Measurements from ENCODE around the gene RHOB. TPM values are rescaled to one million over a fixed set of nuclear protein-coding genes. Genes with fewer than 3 reads are reported as not detected.
"Not testable (repeated sequence)": the region's sequence is repeated elsewhere in the genome, so short reads cannot be mapped to it uniquely, and the experiment has no call there.

The RHOB gene
- total RNA-seq, 2 experiments from 2014 or later = 7.5 TPM

DNA sequence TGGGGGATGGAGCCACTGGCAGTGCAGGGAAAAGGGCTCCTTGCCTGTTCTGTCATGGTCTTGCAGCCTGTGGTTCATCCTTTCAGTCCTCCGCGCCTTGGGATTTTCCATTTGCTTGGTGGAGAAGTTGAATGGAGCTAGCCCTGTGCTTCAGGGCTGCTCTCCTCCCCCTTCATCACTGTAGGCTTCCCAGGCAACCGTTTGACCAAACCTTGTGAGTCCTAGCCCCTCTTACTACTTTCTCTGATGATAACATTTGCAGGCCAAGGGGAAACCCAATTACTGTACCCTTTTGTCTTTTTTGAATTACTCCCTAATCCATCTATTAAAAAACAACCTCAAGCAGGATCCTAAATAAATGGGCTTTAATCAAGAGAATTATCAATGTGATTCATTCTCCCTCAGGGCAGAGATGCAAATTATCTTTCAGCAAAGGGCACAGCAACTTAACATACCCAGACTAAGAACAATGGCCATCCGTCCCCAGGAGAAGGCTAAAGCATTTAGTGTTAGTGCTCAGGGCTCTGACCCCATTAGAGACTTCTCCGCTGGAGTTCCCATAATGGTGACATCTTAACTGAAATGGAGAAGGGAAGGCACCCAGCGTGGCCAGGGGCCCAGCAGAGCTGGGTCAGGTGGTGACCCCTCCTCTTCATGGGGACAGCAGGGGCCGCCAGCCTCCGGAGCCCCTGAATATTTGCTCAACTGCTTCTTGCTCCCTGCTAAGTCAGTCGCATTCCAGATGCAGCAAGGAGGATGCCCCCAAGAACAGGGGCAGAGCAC is 40.7 kb downstream of the RHOB start:
- POLR2A ChIA-PET = no interaction called here
- CTCF ChIA-PET = no interaction called here
- H3K4me1 Mint-ChIP-seq = no peaks in the 10 kb centered on the region
- no peaks in the 10 kb centered on the region for H3K27me3 Mint-ChIP-seq
- no peak overlapping the region for H3K27ac Mint-ChIP-seq
- intact Hi-C loops (cut with DNase I, micrococcal nuclease) = no loop called here
- H3K4me3 Mint-ChIP-seq = no peak overlapping the region
- ATAC-seq (no peak), DNase-seq (no peak)
- no peaks in the 10 kb centered on the region for H3K36me3 Mint-ChIP-seq (ENCODE audit: low read depth)
- no peaks in the 10 kb centered on the region for H3K9me3 Mint-ChIP-seq (ENCODE audit: low read depth)

- H3K9me3 Mint-ChIP-seq (ENCODE audit: low read depth) = no peaks in the 10 kb centered on the region
- intact Hi-C loops (cut with DNase I, micrococcal nuclease) = no loop called here
- no peaks in the 10 kb centered on the region for H3K4me1 Mint-ChIP-seq
- no peaks in the 10 kb centered on the region for H3K36me3 Mint-ChIP-seq (ENCODE audit: low read depth)
- no peak overlapping the region for H3K4me3 Mint-ChIP-seq
- CTCF ChIA-PET = no interaction called here
- no peak overlapping the region for H3K27ac Mint-ChIP-seq
- ATAC-seq = no peak
- POLR2A ChIA-PET = no interaction called here
- no peak for DNase-seq
- no peaks in the 10 kb centered on the region for H3K27me3 Mint-ChIP-seq
Measured at GRCh38 chr2:20488201-20488641, 41.3 kb downstream of the RHOB start.

GRCh38 chr2:20488782-20489181 is 41.9 kb downstream of the RHOB start:
- Mint-ChIP-seq H3K27me3 (no peaks in the 10 kb centered on the region), H3K4me3 (no peak overlapping the region), H3K9me3 (ENCODE audit: low read depth) (no peaks in the 10 kb centered on the region), H3K4me1 (no peaks in the 10 kb centered on the region), H3K36me3 (ENCODE audit: low read depth) (no peaks in the 10 kb centered on the region), H3K27ac (no peak overlapping the region)
- no peak for ATAC-seq
- no peak for DNase-seq
- intact Hi-C loops (cut with DNase I, micrococcal nuclease) = no loop called here
- ChIA-PET CTCF (no interaction called here), POLR2A (no interaction called here)

- no peaks in the 10 kb centered on the region for H3K36me3 Mint-ChIP-seq (ENCODE audit: low read depth)
- ChIA-PET POLR2A (no interaction called here), CTCF (no interaction called here)
- H3K27ac Mint-ChIP-seq = no peak overlapping the region
- intact Hi-C loops (cut with DNase I, micrococcal nuclease) = no loop called here
- DNase-seq = no peak
- no peaks in the 10 kb centered on the region for H3K27me3 Mint-ChIP-seq
- ATAC-seq = no peak
- no peak overlapping the region for H3K4me3 Mint-ChIP-seq
- H3K4me1 Mint-ChIP-seq = no peaks in the 10 kb centered on the region
- no peaks in the 10 kb centered on the region for H3K9me3 Mint-ChIP-seq (ENCODE audit: low read depth)
Measured at GRCh38 chr2:20490300-20491181, 43.7 kb downstream of the RHOB start.

GRCh38 chr2:20491739-20492531 is 45.1 kb downstream of the RHOB start:
- Mint-ChIP-seq H3K36me3 (ENCODE audit: low read depth) (no peaks in the 10 kb centered on the region), H3K27ac (no peak overlapping the region)
- ATAC-seq = no peak

DNA sequence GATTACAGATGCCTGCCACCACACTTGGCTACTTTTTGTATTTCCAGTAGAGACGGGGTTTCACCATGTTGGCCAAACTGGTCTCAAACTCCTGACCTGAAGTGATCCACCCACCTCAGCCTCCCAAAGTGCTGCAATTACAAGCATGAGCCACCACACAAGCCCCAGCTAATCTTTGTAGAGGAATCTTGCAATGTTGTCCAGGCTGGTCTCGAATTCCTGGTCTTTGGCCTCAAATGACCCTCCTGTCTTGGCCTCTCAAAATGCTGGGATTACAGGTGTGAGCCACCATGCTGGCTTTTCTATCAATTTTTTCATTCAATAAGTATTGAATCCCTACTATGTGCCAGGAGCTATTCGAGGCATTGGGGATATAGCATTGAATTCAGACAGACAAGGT is 46.2 kb downstream of the RHOB start:
- POLR2A ChIA-PET; intact Hi-C loops (cut with DNase I, micrococcal nuclease); DNase-seq; H3K9me3 Mint-ChIP-seq (ENCODE audit: low read depth); H3K27me3 Mint-ChIP-seq; ATAC-seq; H3K27ac Mint-ChIP-seq; H3K4me3 Mint-ChIP-seq; CTCF ChIA-PET; H3K36me3 Mint-ChIP-seq (ENCODE audit: low read depth); H3K4me1 Mint-ChIP-seq: not testable (repeated sequence)

More at GRCh38 chr2:20491739-20492531, 45.1 kb downstream of the RHOB start:
- H3K4me1 Mint-ChIP-seq = no peaks in the 10 kb centered on the region
- DNase-seq = no peak
- H3K9me3 Mint-ChIP-seq (ENCODE audit: low read depth) = no peaks in the 10 kb centered on the region
- intact Hi-C loops (cut with DNase I, micrococcal nuclease) = no loop called here
- no peak overlapping the region for H3K4me3 Mint-ChIP-seq
- POLR2A ChIA-PET = no interaction called here
- no peaks in the 10 kb centered on the region for H3K27me3 Mint-ChIP-seq
- CTCF ChIA-PET = no interaction called here

DNA sequence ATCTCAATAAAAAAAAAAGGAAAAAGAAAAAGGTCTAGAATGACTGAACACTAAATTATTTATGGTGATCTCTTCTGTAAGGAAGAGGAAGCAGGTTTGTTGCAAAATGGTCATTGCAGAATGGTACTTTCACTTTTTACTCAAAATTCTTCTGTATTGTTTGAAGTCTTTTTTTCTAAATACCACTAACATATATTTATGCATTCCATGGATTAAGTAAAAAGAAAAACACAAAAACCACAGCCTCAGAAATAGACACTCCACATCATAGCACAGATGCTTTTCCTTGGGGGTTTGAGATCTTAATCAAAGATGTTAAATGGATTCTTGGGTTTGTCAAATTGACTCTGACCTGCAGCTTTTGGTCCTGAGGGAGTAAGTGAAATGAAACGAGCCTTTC is 47.4 kb downstream of the RHOB start:
- ATAC-seq = no peak
- DNase-seq = no peak
- H3K27ac Mint-ChIP-seq = no peak overlapping the region
- H3K9me3 Mint-ChIP-seq (ENCODE audit: low read depth) = no peaks in the 10 kb centered on the region
- H3K4me3 Mint-ChIP-seq = no peak overlapping the region
- no peaks in the 10 kb centered on the region for H3K27me3 Mint-ChIP-seq
- ChIA-PET POLR2A (no interaction called here), CTCF (no interaction called here)
- intact Hi-C loops (cut with DNase I, micrococcal nuclease) = no loop called here
- H3K36me3 Mint-ChIP-seq (ENCODE audit: low read depth) = no peaks in the 10 kb centered on the region
- no peaks in the 10 kb centered on the region for H3K4me1 Mint-ChIP-seq

- Mint-ChIP-seq H3K27ac (no peak overlapping the region), H3K27me3 (peaks cover 6% of the 10 kb centered on the region), H3K36me3 (ENCODE audit: low read depth) (no peaks in the 10 kb centered on the region), H3K4me1 (no peaks in the 10 kb centered on the region), H3K4me3 (no peak overlapping the region), H3K9me3 (ENCODE audit: low read depth) (no peaks in the 10 kb centered on the region)
- ChIA-PET CTCF (interaction anchor here (0.5 kb wide), 1 partner anchor 219 kb away, joined by 3 read pairs; no protein-coding TSS in a partner anchor), POLR2A (no interaction called here)
- no peak for ATAC-seq
- no peak for DNase-seq
- intact Hi-C loops (cut with DNase I, micrococcal nuclease) = no loop called here
Measured at GRCh38 chr2:20496076-20496872, 49.4 kb downstream of the RHOB start.

- intact Hi-C loops (cut with DNase I, micrococcal nuclease) = no loop called here
- POLR2A ChIA-PET = no interaction called here
- DNase-seq (no peak), ATAC-seq (no peak)
- H3K36me3 Mint-ChIP-seq (ENCODE audit: low read depth) = no peaks in the 10 kb centered on the region
- H3K9me3 Mint-ChIP-seq (ENCODE audit: low read depth) = no peaks in the 10 kb centered on the region
- peaks cover 6% of the 10 kb centered on the region for H3K27me3 Mint-ChIP-seq
- no peaks in the 10 kb centered on the region for H3K4me1 Mint-ChIP-seq
- no peak overlapping the region for H3K27ac Mint-ChIP-seq
- CTCF ChIA-PET = interaction anchor here (0.5 kb wide), 1 partner anchor 220 kb away, joined by 3 read pairs; no protein-coding TSS in a partner anchor
- no peak overlapping the region for H3K4me3 Mint-ChIP-seq
Measured at GRCh38 chr2:20496942-20497341, 50.1 kb downstream of the RHOB start.

Measured in activated CD4-positive, alpha-beta T cell treated with anti-CD3 and anti-CD28 coated beads for 36 hours (primary cell).